HG03139 (cell line): ENCODE measurements around the gene CNN3.

Experiments used
- ATAC-seq: cut with Tn5 transposase; IDR thresholded peaks from one replicate; pipeline ENCODE4 v1.9.1; 2021; ENCODE audit not compliant: unreplicated experiment

The CNN3 gene

GRCh38 chr1:94925004-94925403, 1.9 kb downstream of the CNN3 start:
- ATAC-seq: no peak

DNA sequence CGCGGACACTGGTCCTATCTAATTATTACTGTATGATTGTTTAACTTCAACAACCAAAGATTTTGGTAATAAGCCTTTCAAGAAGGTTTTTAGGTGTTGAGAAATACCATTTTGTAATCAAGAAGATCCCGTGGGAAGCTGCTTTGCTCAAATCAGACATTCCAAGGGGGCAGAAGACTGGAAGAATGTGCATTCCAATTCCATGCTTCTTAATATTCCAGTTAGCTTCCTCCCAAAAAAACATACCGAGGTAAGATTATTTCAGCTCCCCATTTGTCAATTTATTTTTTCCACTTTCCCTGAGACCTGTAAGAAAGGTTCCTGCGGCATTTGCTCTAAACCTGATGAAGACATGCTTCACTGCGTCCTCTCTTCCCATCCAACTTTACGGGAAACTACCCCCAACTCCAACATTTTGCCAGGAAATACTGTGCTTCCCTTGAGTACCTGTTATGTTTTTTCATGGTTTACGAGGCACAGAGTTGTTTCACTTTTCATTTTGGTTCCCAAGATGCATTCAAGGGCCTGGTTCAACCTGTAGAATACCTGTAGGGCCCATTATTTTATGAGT, 4.1 kb downstream of the CNN3 start:
- no peak for ATAC-seq

DNA sequence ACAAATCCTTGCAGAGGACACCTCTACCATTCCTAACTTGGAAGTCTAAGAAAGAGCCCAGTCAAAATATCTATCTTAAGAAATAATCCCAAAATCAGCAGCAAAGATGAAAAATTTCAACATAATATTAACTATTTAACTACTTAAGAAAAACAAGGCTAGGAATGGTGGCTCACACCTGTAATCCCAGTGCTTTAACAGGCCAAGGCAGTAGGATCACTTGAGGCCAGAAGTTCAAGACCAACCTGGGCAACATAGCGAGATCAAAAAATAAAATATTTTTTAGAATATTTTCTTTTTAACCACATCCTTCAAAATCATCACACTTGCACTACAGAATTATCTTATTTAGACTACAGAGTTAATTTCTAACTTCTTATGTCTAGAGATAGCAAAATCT, 4.9 kb downstream of the CNN3 start:
- no peak for ATAC-seq

GRCh38 chr1:94920061-94920460, 6.8 kb downstream of the CNN3 start:
- no peak for ATAC-seq

- no peak for ATAC-seq
These were observed 7.5 kb downstream of the CNN3 start for GRCh38 chr1:94919241-94920030.

DNA sequence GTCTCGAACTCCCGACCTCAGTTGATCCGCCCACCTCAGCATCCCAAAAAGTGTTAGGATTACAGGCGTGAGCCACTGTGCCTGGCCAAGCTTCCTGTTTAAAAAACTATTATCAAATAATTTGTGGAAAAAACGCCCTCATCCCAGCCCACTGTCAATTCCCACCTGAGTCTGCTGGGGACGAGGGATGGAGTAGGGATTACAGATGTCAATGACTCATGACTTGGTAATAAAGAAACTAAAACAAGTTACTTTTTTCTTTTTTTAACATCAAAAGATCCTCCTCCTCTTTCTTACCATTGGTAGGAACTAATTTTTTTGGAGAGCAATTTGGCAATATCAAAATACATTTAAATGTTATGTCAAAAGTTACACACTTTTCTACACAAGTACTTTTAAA, 9.7 kb downstream of the CNN3 start:
- no peak for ATAC-seq

DNA sequence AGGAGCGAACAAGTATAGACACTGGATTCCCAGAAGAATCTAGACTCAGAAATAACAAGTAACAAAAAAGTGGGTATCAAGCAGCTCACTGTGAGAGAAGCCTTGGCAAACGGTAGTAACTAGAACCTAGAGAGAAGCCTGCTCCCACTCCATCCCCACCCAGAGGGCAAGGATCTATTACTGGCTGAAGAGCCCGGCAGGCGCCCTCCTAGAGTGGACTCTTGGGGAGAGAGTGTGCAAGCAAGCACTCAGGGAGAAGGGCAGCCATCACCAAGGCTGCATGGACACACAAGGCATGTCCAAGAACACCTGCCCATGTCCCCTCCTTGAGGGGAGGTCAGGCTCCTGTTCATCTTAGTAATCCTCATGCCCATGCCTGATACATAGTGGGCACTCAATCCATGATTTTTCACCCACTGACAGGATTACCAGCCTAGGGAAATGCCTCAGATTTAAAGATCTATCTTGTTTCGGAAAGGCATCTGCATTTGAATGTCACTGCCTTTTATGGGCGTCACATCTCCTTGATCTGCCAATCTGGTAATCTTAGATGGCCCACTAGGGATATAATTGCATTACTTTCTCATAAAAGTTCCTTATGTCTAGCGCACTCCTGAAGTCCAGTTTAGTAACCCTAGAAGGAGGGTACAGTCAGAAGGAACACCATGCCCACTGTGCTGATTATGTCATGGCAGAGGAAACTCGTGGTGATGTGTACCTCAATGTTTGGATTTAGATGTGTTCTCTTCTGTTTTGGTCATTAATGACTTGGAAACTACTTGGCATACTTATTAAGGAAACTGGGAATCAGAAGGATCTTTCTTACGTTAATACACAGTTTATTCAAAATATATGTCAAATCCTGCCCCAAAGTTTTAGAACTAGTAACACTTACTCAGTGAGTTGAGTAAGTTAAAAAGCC, 14.4 kb downstream of the CNN3 start:
- no peak for ATAC-seq

GRCh38 chr1:94909486-94909885, 17.4 kb downstream of the CNN3 start:
- ATAC-seq: no peak

DNA sequence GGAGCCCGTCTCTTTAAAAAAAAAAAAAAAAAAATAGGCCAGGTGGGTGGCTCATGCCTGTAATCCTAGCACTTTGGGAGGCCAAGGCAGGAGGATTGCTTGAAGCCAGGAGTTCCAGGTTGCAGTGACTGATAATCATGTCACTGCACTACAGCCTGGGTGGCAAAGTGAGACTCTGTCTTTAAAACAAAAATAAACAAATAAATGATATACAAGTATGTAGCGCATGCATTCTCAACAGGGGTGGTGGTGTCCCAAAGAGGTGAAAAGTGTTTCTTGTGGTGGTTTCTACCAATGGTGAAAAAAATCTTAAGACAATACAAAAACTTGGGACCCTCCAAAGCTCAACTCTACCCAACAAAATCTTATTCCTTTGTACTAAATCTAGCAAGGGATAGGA, 17.9 kb downstream of the CNN3 start:
- no peak for ATAC-seq

- no peak for ATAC-seq
These were observed 18.7 kb downstream of the CNN3 start for GRCh38 chr1:94908190-94908589.

DNA sequence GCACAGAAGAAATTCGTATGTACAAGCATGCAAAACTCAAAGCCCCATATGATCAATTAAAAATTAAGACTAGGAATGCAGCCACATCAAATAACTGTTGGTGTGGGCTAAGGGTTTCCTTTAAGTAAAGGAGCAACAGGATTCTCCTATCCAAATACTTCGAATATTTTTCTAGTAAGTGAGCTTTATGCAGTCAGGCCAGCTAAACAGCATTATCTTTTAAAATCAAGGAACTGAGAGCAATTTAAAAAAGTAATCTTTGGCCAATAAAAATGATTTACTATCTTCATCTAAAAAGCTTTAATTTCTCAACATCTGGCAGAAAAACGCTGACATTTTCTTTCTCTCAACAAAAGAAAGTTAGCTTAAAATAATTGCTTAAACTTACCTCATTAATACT, 19.8 kb downstream of the CNN3 start:
- no peak for ATAC-seq

DNA sequence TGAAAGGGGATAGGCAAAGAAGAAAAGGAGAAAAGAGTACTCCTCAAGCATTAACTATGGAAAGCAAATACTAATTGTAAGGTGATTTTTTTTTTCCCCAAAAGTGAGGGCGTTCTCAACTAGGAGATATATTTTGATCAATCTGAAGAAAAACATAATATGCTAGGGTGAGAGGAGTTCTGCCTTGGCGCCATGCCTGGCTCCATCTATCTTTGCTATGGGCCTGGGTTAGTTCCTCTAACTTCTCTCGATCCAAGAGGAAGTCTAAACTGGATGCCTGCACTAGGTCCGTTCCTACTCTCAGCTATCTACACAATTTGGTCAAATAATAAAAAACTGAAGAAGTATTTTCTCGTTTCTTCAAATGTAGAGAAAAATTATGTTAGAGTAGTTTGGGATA, 20.5 kb downstream of the CNN3 start:
- ATAC-seq: no peak

DNA sequence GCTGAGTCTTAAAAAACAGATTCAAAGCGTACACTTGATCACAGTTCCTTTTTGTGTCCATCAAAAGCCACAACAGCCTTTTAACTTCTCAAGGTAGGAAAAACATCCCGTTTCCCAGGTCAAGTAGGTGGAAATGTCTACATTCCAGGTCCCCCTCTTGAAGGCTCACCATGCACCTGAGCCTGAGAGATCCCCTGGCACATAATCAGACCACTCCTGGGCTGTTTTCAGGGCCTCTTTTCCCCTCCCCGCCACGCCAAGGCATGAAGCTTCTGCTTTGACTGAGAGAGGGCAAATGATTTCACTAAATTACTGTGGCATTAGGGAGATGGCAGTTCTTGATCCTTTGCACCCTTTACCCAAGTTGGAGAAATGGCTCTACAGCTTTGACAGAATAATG, 21.7 kb downstream of the CNN3 start:
- ATAC-seq: no peak

DNA sequence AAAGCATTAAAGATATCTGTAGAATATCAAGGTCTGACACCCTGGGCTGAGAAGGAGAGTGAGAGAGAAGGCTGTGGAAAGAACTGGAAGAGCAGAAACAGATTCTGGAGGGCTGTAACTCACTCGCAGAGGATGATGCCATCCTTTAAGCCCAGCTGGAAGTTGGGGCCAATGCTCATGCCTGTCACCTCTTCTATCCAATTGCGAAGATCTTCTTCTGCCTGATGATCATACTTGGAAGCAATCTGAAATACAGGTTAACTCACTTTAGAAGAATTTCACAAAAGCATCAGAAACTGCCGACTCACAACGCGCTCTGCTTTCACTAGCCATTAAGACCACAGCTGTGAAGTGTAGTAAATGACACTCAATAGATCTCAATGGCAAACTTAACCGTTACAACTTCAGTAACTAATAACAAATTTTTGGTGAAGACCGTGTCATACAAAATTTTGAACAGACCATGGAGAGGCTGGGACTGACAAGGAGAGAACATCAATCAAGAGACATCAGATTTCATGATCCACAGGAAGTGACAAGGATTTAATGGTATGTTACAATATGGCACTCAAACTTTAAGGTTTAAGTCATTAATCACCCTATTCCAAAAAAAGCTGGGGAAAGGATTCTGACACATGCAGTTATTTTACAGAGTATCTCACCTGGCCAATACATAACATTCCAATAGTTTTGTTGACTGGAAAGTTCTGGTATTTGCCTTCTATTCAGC, 23.5 kb downstream of the CNN3 start:
- ATAC-seq: no peak

DNA sequence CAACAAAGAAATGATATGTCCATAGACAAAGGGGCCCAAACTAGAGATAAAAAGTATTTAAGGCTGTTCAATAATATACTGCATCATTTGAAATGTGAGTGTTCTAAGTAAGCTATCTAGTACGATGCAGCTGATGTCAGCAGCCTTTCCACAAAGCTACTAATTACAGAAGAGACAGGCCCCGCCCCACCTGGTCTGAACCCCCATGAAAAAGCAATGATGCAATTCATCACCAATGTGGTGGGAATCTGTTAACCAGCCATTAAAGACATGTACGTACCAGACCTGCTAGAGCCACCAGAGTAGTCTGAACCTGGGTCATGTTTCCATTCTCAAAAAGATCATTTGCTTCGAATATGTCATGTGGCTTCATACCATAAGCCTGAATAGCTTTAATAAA, 25.1 kb downstream of the CNN3 start:
- ATAC-seq: no peak

GRCh38 chr1:94899756-94900155, 27.2 kb downstream of the CNN3 start:
- no peak for ATAC-seq

GRCh38 chr1:94898491-94899385, 28.2 kb downstream of the CNN3 start:
- ATAC-seq: no peak

DNA sequence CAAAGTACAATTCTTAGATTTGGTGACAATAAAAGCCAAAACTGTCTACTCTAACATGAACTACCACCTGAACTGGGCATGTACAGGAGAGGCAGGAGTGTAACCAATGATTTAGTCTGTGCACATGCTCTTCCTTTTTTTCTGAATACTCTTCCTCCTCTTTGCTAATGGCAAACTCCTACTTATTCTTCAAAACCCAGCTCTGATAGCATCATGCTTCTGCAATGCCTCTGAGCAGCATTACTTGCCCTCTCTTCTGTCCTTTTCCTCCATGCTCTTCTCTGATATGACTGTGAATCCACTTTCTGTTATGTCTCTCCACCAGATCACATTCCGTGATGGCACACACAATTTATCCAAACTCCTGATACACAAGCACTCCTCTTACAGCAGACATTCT, 31.4 kb downstream of the CNN3 start:
- ATAC-seq: no peak

DNA sequence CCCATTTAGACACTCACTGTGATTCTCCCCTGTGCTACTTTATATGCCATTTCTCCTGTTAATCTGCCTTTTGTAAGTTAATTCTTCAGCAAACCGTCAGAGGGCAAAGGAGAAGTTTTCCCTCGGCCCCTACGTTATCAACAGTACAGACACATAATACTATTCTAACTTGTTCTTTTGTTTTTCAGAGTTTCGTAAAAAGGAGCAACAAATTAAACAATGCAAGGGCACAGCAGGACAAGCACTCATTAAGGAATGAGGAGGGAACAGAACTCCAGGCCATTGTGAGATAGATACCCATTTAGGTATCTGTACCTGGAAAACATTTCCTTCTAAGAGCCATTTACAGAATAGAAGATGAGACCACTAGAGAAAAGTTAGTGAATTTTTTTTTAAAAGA, 32.3 kb downstream of the CNN3 start:
- no peak for ATAC-seq

GRCh38 chr1:94892604-94893254, 34.2 kb downstream of the CNN3 start:
- ATAC-seq: no peak
